Measurements from ENCODE around the gene L2HGDH.
"Not testable (repeated sequence)": the region's sequence is repeated elsewhere in the genome, so short reads cannot be mapped to it uniquely, and the experiment has no call there.

L2HGDH gene

DNA sequence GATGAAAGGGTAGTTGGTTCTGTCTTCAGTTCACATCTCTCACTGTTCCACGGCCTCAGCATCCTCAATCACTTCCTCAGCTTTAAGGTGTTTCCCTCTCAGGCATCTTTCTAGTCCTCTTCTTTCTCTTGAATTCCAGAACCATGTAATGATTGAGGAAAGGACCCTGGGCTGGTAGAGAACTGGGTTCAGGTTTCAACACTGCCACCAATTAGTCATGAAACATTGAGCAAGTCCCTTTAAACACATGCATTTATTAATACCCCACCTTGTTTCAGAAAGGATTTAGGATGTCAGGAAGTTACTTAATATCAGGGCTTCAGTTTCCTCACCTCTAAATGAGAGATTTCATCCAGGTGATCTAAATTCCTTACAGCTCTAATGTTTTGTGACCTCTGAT, 7.3 kb upstream of the L2HGDH start:
- Histone ChIP-seq H3K9me3 (ENCODE audit: control insufficient read depth in 2 of 2, low read length in 2 of 2) (no peaks in the 10 kb centered on the region), H3K27me3 (ENCODE audit: control insufficient read depth in 1 of 2, insufficient read depth in 2 of 2, low read length in 2 of 2) (no peaks in the 10 kb centered on the region), H3K9ac (ENCODE audit: low read length in 2 of 2) (no peak overlapping the region), H3K4me3 (ENCODE audit: low read length in 2 of 2) (no peak overlapping the region), H3K27ac (ENCODE audit: low read length) (no peak overlapping the region), H3K4me1 (ENCODE audit: control insufficient read depth, insufficient read depth, low read length) (no peaks in the 10 kb centered on the region), H3K36me3 (ENCODE audit: control insufficient read depth in 2 of 2, insufficient read depth in 2 of 2, low read length in 2 of 2) (peaks cover 3 to 4% of the 10 kb centered on the region in 2 donors)

DNA sequence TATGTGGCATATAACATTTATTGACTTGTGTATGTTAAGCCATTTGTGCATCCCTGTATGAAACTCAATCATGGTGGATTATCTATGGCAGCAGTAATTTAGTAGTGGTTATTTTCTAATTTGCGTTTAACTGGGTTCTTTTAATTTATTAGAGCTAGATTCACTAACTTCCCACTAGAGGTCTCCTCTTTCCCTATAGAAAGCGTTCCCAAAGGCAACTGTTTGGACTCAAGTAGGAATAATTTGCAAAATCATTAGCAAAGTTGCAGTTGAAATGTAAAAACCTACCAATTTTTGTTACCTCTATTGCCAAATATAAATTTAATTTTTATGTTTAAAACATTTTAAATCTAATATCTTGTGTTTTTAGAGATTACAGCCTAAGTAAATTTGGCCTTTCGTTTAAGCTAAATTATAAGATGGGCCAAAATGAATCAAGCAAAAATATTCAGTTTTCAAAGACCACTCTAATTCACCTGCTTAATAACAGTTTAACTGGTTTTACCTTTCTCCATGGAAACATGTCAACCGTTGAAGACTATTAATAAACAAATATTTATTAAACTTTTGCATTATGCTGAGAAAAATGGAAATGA, 6.1 kb upstream of the L2HGDH start:
- Histone ChIP-seq H3K27ac (ENCODE audit: low read length) (no peak overlapping the region), H3K9me3 (ENCODE audit: control insufficient read depth in 2 of 2, low read length in 2 of 2) (no peaks in the 10 kb centered on the region), H3K36me3 (ENCODE audit: control insufficient read depth in 2 of 2, insufficient read depth in 2 of 2, low read length in 2 of 2) (peaks cover 0 to 3% of the 10 kb centered on the region in 2 donors), H3K4me1 (ENCODE audit: control insufficient read depth, insufficient read depth, low read length) (peaks cover 1% of the 10 kb centered on the region), H3K9ac (ENCODE audit: low read length in 2 of 2) (no peak overlapping the region), H3K4me3 (ENCODE audit: low read length in 2 of 2) (no peak overlapping the region), H3K27me3 (ENCODE audit: control insufficient read depth in 1 of 2, insufficient read depth in 2 of 2, low read length in 2 of 2) (no peaks in the 10 kb centered on the region)

DNA sequence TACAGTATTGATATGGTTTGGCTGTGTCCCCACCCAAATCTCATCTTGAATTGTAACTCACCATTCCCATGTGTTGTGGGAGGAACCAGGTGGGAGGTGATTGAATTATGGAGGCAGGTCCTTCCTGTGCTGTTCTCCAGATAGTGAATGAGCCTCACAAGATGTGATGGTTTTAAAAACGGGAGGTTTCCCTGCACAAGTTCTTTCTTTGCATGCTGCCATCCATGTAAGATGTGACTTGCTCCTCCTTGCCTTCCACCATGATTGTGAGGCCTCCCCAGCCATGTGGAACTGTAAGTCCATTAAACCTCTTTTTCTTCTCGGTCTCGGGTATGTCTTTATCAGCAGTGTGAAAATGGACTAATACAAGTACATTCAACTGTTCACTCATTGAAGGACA, 2.1 kb upstream of the L2HGDH start:
- H3K9ac ChIP-seq (ENCODE audit: low read length in 2 of 2); H3K36me3 ChIP-seq (ENCODE audit: control insufficient read depth in 2 of 2, insufficient read depth in 2 of 2, low read length in 2 of 2); H3K27me3 ChIP-seq (ENCODE audit: control insufficient read depth in 1 of 2, insufficient read depth in 2 of 2, low read length in 2 of 2); H3K27ac ChIP-seq (ENCODE audit: low read length); H3K9me3 ChIP-seq (ENCODE audit: control insufficient read depth in 2 of 2, low read length in 2 of 2); H3K4me3 ChIP-seq (ENCODE audit: low read length in 2 of 2): not testable (repeated sequence)
- peaks cover 16% of the 10 kb centered on the region for H3K4me1 ChIP-seq (ENCODE audit: control insufficient read depth, insufficient read depth, low read length)

DNA sequence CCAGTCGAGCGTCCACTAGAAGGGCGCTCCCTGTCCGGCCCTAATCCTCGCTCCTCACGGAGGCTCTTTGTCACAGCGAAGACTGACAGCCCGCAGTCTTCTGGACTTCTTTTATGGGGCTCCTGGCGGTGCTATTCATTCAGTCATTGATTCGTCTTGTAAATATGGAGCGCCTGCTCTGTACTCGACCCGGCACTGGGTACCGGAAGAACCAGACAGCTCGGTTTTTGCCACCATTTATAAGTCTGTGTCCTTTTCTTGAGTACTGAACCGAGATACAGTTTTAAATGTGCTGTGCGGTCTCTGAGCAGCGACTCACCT, 665 bp upstream of the L2HGDH start:
- H3K27ac ChIP-seq (ENCODE audit: low read length), result peak overlapping the region; percentile 79
- H3K9ac ChIP-seq (ENCODE audit: low read length in 2 of 2), result peak overlapping the region; percentile 77 to 85
- H3K4me1 ChIP-seq (ENCODE audit: control insufficient read depth, insufficient read depth, low read length), result peaks cover 16% of the 10 kb centered on the region
- peak overlapping the region; percentile 76 to 93 for H3K4me3 ChIP-seq (ENCODE audit: low read length in 2 of 2)
- no peaks in the 10 kb centered on the region for H3K27me3 ChIP-seq (ENCODE audit: control insufficient read depth in 1 of 2, insufficient read depth in 2 of 2, low read length in 2 of 2)
- no peaks in the 10 kb centered on the region for H3K9me3 ChIP-seq (ENCODE audit: control insufficient read depth in 2 of 2, low read length in 2 of 2)
- no peaks in the 10 kb centered on the region for H3K36me3 ChIP-seq (ENCODE audit: control insufficient read depth in 2 of 2, insufficient read depth in 2 of 2, low read length in 2 of 2)

DNA sequence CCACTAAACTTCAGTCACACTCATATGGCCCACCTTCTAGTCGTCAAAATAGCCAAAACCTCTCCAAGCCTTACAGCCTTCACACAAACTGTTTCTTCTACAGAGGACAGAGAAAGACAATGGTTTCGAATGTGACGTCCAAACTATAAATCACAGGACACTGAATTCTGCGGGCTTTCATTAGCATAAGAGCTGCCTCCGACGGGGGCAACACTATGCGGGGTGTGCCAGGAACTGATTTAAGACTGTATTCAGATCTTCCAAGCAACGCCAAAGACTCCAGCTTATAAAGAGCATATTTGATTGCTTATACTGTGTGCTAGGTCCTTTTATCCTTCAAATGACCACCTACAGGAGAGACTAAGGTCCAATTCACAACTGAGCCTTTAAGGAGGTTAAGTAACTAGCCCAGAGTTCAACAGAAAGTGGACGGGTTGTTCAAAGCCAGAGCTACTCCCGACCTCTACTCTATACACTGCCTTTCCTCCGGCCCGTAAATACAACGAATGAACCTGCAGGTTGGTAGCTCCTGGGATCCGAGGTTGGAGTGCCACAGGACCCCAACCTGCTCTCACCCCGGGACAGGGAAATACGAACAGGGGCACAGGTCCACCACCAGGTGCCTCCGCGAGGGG, 575 bp downstream of the L2HGDH start:
- H3K36me3 ChIP-seq (ENCODE audit: control insufficient read depth in 2 of 2, insufficient read depth in 2 of 2, low read length in 2 of 2), result no peaks in the 10 kb centered on the region
- H3K27ac ChIP-seq (ENCODE audit: low read length), result peak overlapping the region; percentile 79
- H3K9ac ChIP-seq (ENCODE audit: low read length in 2 of 2), result peak overlapping the region; percentile 77 to 93
- H3K27me3 ChIP-seq (ENCODE audit: control insufficient read depth in 1 of 2, insufficient read depth in 2 of 2, low read length in 2 of 2), result no peaks in the 10 kb centered on the region
- H3K4me1 ChIP-seq (ENCODE audit: control insufficient read depth, insufficient read depth, low read length), result peaks cover 16% of the 10 kb centered on the region
- H3K4me3 ChIP-seq (ENCODE audit: low read length in 2 of 2), result peak overlapping the region; percentile 76 to 93
- no peaks in the 10 kb centered on the region for H3K9me3 ChIP-seq (ENCODE audit: control insufficient read depth in 2 of 2, low read length in 2 of 2)

DNA sequence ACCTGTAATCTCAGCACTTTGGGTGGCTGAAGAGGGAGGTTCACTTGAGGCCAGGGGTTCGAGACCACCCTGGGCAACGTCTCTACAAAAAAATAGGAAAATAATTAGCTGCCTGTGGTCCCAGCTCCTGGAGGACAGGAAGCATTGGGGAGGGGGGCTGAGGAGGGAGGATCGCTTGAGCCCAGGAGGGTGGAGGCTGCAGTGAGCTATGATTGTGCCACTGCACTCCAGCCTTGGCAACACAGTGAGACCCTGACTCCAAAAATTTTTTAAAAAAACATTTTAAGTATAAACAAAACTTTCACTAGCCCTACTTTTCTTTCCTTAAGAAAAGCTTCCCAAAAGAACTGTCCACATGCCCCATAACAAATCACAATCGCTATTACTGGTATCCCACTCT, 1.6 kb downstream of the L2HGDH start:
- Histone ChIP-seq H3K4me3 (ENCODE audit: low read length in 2 of 2) (no peak overlapping the region), H3K4me1 (ENCODE audit: control insufficient read depth, insufficient read depth, low read length) (peaks cover 16% of the 10 kb centered on the region), H3K36me3 (ENCODE audit: control insufficient read depth in 2 of 2, insufficient read depth in 2 of 2, low read length in 2 of 2) (no peaks in the 10 kb centered on the region), H3K9ac (ENCODE audit: low read length in 2 of 2) (no peak overlapping the region), H3K27ac (ENCODE audit: low read length) (no peak overlapping the region), H3K27me3 (ENCODE audit: control insufficient read depth in 1 of 2, insufficient read depth in 2 of 2, low read length in 2 of 2) (no peaks in the 10 kb centered on the region), H3K9me3 (ENCODE audit: control insufficient read depth in 2 of 2, low read length in 2 of 2) (no peaks in the 10 kb centered on the region)

DNA sequence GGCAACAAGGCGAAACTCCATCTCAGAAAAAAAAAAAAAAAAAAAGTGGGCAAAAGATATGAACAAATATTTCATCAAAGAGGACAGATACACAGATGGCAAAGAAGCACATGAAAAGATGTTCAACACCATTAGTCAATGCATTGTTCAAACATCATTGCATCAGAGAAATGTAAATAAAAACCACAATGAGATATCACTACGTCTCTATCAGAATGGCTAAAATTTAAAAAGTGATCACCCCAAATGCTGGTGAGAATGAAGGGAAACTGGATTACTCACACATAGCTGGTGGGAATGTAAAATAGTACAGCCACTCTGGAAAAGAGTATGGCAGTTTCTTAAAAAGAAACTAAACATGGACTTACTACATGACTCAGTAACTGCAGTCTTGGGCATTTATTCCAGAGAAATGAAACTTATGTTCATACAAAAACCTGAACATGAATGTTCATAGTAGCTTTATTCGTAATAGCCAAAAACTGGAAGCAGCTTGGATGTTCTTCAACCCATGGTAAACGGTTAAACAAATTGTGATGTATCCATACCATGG, 3.6 kb downstream of the L2HGDH start:
- no peak overlapping the region for H3K27ac ChIP-seq (ENCODE audit: low read length)
- H3K36me3 ChIP-seq (ENCODE audit: control insufficient read depth in 2 of 2, insufficient read depth in 2 of 2, low read length in 2 of 2), result no peaks in the 10 kb centered on the region
- H3K4me3 ChIP-seq (ENCODE audit: low read length in 2 of 2), result no peak overlapping the region
- H3K4me1 ChIP-seq (ENCODE audit: control insufficient read depth, insufficient read depth, low read length), result peaks cover 16% of the 10 kb centered on the region
- no peaks in the 10 kb centered on the region for H3K27me3 ChIP-seq (ENCODE audit: control insufficient read depth in 1 of 2, insufficient read depth in 2 of 2, low read length in 2 of 2)
- H3K9ac ChIP-seq (ENCODE audit: low read length in 2 of 2), result no peak overlapping the region
- H3K9me3 ChIP-seq (ENCODE audit: control insufficient read depth in 2 of 2, low read length in 2 of 2), result no peaks in the 10 kb centered on the region

DNA sequence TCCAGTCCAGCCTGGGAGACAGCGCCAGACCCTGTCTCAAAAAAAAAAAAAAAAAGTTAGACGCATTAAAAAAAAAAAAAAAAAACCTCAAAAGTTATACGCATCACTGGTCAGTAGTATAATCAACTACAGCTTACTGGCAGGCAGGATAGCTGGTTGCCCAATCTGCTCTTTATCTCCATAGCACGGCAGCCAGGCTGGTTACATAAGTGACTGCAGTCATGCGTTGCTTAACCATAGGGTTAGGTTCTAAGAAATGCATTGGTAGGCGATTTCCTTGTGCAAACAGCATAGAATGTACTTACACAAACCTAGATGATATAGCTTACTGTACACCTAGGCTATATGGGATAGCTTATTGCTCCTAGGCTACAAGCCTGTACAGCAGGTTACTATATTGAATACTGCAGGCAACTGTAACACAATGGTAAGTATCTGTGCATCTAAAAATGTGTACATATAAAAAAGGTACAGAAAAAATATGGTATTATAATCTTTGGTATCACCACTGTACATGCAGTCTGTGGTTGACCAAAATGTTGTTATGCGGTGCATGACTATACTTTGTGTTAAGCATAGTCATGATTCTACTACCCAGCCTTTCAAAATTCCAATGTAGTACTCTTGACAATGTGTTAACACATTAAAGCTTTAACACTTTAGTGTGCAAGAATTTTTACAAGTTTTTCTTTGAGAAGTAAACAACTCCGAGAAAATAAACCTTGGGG, 8.1 kb downstream of the L2HGDH start:
- H3K4me1 ChIP-seq (ENCODE audit: control insufficient read depth, insufficient read depth, low read length), result no peaks in the 10 kb centered on the region
- H3K9ac ChIP-seq (ENCODE audit: low read length in 2 of 2), result no peak overlapping the region
- H3K27ac ChIP-seq (ENCODE audit: low read length), result no peak overlapping the region
- no peaks in the 10 kb centered on the region for H3K27me3 ChIP-seq (ENCODE audit: control insufficient read depth in 1 of 2, insufficient read depth in 2 of 2, low read length in 2 of 2)
- no peaks in the 10 kb centered on the region for H3K36me3 ChIP-seq (ENCODE audit: control insufficient read depth in 2 of 2, insufficient read depth in 2 of 2, low read length in 2 of 2)
- H3K4me3 ChIP-seq (ENCODE audit: low read length in 2 of 2), result no peak overlapping the region
- H3K9me3 ChIP-seq (ENCODE audit: control insufficient read depth in 2 of 2, low read length in 2 of 2), result no peaks in the 10 kb centered on the region

DNA sequence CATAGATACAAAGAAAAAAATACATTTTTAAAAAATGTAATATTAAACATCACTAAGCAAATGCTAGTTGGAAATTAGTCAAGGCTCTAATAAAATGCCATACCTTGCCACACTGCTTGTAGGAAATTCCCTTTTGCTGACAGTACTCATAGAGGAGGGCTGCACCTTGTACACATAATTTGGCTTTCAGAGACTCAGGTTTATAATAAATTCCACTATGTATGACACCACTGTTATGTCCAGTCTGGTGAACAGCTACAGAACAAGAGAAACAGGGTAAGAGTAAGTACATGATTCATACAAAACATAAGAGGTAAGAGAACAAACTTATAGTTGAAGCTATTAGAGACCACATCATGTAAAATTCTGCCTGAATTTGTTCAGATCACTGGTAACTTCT, 10.1 kb downstream of the L2HGDH start:
- no peak overlapping the region for H3K27ac ChIP-seq (ENCODE audit: low read length)
- H3K36me3 ChIP-seq (ENCODE audit: control insufficient read depth in 2 of 2, insufficient read depth in 2 of 2, low read length in 2 of 2), result no peaks in the 10 kb centered on the region
- H3K9ac ChIP-seq (ENCODE audit: low read length in 2 of 2), result no peak overlapping the region
- H3K4me3 ChIP-seq (ENCODE audit: low read length in 2 of 2), result no peak overlapping the region
- H3K4me1 ChIP-seq (ENCODE audit: control insufficient read depth, insufficient read depth, low read length), result no peaks in the 10 kb centered on the region
- no peaks in the 10 kb centered on the region for H3K27me3 ChIP-seq (ENCODE audit: control insufficient read depth in 1 of 2, insufficient read depth in 2 of 2, low read length in 2 of 2)
- H3K9me3 ChIP-seq (ENCODE audit: control insufficient read depth in 2 of 2, low read length in 2 of 2), result no peaks in the 10 kb centered on the region

DNA sequence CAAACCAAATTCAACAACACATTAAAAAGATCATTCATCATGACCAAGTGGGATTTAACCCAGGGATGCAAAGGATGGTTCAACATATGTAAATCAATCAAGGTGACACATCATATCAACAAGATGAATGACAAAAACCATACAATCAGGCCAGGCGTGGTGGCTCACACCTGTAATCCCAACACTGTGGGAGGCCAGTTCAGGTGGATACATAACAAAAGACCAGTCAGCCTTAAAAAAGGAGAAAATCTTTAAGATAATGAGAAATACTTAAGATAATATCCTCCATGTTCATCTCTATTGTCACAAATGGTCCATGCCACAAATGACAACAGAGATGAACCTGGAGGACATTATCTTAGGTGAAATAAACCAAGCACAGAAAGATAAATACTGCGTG, 12.4 kb downstream of the L2HGDH start:
- Histone ChIP-seq H3K27me3 (ENCODE audit: control insufficient read depth in 1 of 2, insufficient read depth in 2 of 2, low read length in 2 of 2) (no peaks in the 10 kb centered on the region), H3K9me3 (ENCODE audit: control insufficient read depth in 2 of 2, low read length in 2 of 2) (no peaks in the 10 kb centered on the region), H3K4me1 (ENCODE audit: control insufficient read depth, insufficient read depth, low read length) (no peaks in the 10 kb centered on the region), H3K36me3 (ENCODE audit: control insufficient read depth in 2 of 2, insufficient read depth in 2 of 2, low read length in 2 of 2) (no peaks in the 10 kb centered on the region), H3K27ac (ENCODE audit: low read length) (no peak overlapping the region), H3K9ac (ENCODE audit: low read length in 2 of 2) (no peak overlapping the region), H3K4me3 (ENCODE audit: low read length in 2 of 2) (no peak overlapping the region)

DNA sequence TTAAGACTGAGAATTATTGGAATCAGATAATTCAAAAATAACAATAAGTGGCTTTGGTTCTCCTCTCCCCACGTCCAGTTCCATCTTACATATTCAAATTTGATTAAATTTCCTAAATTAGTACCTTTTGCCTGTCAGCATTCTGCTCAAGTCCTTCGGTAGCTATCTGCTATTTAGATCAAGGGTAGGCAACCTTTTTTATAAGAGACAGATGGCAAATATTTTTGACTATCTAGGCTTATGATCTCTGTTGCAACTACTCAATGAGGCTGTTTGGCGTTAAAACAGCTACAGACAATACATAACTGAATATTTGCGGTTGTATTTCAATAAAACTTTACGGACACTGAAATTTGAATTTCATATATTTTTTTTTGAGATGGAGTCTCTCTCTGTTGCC, 21.7 kb downstream of the L2HGDH start:
- Histone ChIP-seq H3K27ac (ENCODE audit: low read length) (no peak overlapping the region), H3K4me3 (ENCODE audit: low read length in 2 of 2) (no peak overlapping the region), H3K9ac (ENCODE audit: low read length in 2 of 2) (no peak overlapping the region), H3K27me3 (ENCODE audit: control insufficient read depth in 1 of 2, insufficient read depth in 2 of 2, low read length in 2 of 2) (no peaks in the 10 kb centered on the region), H3K36me3 (ENCODE audit: control insufficient read depth in 2 of 2, insufficient read depth in 2 of 2, low read length in 2 of 2) (peaks cover 4% of the 10 kb centered on the region in 2 donors), H3K4me1 (ENCODE audit: control insufficient read depth, insufficient read depth, low read length) (no peaks in the 10 kb centered on the region), H3K9me3 (ENCODE audit: control insufficient read depth in 2 of 2, low read length in 2 of 2) (no peaks in the 10 kb centered on the region)

Data from stomach smooth muscle (tissue), 2 donors.